ENCODE data around the gene SREBF2.

Gene SREBF2

DNA sequence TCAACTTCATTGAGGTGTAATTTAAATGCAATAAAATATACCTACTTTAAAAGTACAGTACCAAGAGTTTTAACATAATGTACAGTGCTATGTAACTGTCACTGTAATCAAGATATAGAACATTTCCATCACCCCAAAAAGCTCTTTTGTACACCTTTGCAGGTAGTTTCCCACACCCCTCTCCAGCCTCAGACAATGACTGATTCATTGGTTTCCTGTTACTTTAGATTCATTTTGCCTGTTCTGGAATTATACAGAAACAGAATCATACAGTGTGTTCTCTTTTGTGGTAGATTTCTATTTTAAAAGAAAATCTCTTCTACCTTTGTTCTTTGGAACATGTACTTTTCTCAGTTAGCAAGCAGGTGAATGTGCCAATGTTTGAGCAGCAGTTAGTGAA is 43.8 kb downstream of the SREBF2 start:
- no peak for DNase-seq (ENCODE audit: low spot score)

DNA sequence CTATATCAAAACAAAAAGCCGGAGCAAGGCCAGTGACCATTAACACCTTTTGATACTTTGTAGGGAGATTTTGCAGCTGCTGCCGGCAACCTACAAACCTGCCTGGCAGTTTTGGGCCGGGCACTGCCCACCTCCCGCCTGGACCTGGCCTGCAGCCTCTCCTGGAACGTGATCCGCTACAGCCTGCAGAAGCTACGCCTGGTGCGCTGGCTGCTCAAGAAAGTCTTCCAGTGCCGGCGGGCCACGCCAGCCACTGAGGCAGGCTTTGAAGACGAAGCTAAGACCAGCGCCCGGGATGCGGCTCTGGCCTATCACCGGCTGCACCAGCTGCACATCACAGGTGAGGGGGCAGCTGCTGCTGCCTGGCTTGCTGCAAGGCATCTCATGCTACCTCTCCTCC is 47.7 kb downstream of the SREBF2 start:
- no peak for DNase-seq (ENCODE audit: low spot score)

DNA sequence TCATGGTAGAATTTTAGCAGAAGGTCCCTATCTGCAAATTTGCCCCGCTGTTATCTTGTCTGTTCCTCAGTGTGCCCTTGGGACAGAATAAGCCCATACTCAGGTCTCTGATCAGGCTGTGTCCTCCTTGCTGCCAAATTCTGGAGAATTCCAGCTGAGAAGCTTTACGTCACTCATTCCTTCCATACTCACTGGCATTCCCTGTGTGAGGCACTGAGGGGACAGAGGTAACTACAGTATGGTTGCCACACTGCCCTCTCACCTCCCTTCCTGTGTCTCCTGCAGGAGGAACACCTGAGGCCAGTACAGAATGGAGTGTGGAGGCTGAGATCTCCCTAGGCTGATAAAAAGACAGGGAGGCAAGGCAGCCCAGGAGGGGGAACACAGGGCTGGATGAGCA is 50.5 kb downstream of the SREBF2 start:
- DNase-seq (ENCODE audit: low spot score) = no peak

DNA sequence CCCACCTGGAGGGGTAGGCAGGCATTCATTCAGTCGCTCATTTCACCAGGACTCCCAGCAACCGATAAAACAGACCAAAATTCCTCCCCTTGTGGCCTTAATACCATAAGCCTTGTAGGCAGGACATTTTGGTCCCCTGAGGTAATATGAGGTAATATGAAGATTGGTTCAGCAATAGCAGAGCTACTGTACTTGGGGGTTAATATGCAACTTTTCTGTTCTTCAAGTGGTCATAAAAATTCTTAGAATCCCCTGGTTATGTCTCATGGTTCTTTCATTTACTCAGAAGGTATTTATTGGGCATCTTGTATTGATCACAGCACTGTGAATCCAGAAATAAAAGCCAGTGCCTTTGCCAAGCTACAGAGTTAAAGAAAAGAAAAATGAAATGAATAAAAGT is 52.2 kb downstream of the SREBF2 start:
- no peak for DNase-seq (ENCODE audit: low spot score)

DNA sequence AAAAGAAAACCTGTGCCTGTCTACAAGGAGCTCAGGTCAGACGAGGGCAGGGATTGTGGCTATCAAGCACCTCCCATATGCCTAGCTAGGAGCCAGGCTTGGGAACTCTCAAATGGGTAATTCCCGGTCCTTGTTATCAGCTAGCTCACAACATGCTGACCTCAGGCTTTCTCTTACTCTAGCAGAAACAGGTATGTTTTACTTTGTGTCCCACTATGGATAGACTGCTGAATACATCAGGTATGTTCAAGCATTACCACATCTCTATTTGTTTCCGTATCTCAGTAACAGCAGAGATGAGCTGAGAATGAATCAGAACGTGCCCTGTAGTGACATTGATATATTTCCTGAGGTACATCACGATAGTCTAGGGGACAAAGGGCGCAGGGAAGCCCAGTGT is 52.6 kb downstream of the SREBF2 start:
- no peak for DNase-seq (ENCODE audit: low spot score)

DNA sequence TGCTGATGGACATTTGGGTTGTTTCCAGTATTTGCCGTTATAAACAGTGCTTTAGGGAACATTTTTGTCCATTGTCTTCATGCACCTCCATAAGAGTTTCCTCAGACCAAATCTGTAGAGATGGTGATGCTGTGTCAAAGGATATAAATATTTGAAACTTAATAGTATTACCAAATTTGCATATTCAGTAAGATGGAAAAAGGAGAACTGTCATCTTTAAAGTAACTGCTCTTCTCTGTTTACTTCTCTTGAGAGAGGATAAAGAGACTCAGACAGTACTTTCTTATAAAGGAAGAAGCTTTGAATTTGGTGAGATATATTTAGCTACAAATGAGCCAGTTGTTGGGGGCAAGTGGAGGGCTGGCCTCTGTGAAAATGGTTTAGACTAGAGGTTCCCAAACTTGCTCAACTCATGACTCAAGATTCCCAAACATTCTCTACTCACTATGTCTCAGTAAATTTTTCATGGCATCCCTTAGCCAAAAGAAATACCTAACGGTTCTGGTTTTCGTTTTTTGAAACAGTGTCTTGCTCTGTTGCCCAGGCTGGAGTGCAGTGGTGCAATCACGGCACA is 55.8 kb downstream of the SREBF2 start:
- DNase-seq (ENCODE audit: low spot score) = no peak

DNA sequence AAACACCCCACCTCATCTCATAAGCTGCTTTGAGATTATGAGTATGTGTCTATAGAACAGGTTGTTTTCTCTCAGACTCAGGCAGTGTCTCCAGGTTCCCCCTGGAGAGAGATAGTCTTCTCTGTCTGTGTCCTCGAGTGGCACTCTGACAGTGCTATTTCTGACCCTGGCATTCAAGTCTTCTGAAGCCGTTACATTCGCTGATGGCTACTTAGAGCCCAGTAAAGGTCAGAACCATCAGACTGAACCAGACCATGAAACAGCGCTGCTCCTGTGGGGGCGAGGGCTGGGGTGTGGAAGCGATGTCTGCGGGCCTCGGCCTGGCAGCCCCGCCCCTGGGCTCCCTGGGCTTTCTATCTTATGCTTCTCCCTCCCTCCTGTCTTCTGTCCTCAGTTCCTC is 58.5 kb downstream of the SREBF2 start:
- no peak for DNase-seq (ENCODE audit: low spot score)

DNA sequence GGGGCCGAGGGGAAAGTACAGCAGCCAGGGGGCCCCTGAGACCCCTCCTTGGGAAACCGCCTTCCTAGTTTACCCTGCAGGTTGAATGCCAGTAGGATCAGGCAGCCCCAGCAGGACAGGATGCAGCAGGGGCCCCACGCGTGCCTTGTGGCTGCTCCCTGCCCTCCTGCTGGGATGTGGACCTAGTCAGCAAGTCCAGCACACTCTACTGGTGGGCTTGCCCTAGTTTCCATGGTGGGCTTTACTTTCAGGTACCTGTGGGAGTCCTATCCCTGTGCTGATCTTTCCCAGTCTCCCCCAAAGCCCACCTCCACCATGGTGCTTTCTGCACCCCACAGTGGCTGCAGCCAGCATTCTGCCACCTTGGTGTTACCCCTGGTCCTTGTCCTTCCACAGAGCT is 59.8 kb downstream of the SREBF2 start:
- DNase-seq (ENCODE audit: low spot score) = no peak

DNA sequence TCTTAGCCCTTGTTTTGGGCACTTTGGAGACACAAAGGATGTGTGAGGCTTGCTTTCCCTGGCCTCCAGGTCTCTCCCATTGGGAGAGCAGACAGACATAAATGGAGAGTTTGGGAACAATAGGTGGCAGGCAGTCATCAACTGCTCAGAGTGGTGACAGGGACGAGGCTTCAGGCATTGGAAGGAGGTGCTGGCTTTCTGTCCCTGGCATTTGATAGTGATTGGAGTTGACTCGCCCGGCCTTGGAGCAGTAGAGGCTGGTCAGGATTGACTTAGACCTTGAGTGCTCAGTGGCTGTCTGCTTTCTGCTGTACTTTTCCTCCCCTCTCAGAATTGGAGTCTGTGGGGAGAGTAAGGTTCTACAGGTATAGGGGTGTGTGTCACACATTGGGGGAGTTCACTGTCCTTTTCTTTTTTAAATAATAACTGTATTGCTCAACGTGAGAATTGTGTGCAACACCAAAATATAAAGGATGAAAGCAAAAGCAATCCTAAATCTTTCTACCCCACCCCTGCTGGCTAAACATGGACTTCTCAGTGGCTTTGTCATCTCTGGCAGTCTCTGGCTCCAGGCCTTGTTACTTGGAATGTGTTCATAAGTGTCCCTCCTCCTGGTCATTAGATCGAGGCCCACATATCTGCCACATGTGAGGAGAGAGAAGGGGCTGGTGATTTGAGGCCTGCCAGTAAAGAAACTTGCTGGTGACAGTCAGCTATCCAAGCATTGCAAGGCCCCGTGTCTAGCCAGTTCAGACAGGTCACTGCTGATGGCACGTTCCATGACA is 60.9 kb downstream of the SREBF2 start:
- no peak for DNase-seq (ENCODE audit: low spot score)

DNA sequence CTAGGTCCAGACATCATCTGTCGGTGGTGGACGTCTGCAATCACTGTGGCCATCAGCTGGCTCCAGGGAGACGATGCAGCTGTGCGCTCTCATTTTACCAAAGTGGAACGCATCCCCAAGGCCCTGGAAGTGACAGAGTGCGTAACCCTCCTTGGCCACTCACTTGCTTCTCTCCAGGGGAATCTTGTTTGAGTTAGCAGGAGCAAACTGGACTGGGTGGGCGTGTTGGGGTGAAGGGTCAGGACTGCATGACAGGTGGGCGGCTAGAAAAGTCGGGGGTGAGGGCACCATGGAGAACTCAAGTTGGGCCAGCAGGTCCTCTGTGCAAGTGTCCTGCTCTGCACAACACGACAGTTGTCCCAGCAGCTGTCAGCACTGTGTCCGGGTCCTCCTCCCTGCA is 65.7 kb downstream of the SREBF2 start:
- no peak for DNase-seq (ENCODE audit: low spot score)

DNA sequence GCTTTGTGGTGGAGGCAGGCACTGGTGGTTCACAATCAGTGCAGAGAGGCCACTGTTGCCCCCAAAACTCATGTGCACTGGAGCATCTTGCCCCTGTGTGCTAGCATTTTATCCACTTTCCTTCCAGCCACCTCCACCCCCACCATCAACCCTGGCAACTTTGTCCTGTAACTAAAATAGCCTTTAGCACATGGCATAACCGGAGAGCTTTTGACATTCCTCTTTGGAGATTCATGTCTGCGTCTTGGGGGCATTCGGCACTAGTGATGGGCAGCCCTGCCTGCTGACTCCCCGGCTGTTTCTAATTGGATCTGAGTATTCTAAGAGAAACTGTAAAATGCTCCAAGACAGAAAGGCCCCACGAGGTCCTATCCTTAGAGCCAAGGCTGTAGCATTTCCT is 66.2 kb downstream of the SREBF2 start:
- DNase-seq (ENCODE audit: low spot score) = no peak

DNA sequence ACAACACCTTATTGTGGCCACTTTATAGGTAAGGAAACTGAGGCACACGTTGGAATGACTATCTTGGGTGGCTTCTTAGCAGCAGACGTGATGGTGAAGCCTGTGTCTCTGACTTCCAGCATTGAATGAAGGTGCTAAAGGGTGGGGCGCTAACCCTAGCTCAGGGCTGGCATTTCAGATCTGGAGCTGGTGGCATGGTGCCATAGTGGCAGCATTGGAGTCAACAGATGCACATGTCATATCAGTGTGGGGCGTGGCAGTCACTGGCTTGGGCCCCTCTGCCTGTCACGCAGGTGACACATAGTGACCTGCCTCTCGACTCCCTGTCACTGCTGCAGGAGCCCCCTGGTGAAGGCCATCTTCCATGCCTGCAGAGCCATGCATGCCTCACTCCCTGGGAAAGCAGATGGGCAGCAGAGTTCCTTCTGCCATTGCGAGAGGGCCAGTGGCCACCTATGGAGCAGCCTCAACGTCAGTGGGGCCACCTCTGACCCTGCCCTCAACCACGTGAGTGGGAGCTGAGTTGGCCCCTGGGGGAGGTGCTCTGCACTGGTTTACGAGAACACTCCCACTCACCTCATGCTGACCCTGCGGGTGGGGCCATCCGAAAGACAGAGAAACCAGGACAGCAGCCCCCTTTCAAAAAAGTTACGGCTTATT is 67.2 kb downstream of the SREBF2 start:
- no peak for DNase-seq (ENCODE audit: low spot score)

DNA sequence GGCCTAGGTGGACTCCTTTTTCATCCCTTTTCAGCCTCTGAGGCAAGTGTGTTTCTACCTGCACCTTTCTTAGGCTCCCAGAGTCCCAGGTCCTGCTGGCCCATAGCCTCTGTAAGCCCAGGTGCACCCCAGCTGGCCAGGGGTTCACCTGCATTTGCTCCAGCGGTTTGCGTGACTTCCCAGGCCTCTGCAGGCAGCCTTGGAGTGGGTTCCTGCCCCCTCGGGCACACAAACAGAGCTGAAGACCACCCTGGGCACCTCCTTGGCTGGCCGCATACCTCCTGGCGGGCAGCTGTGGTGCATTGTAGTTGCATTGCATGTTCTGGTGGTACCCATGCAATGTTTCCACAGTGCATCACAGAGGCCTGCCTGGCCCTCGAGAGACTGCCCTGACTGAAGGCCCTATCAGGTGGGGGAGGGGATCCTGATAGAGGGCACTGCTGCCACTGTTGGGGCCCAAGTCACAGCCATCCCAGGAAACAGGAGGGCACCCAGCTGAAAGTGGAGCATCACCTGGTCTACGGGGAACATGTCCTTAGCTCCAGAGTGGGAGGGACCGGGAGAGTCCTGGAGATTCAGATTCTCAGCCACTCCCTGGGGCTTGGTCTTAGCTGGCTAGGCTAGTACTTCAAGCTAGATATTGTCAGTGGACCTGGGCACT is 67.9 kb downstream of the SREBF2 start:
- DNase-seq (ENCODE audit: low spot score) = no peak

DNA sequence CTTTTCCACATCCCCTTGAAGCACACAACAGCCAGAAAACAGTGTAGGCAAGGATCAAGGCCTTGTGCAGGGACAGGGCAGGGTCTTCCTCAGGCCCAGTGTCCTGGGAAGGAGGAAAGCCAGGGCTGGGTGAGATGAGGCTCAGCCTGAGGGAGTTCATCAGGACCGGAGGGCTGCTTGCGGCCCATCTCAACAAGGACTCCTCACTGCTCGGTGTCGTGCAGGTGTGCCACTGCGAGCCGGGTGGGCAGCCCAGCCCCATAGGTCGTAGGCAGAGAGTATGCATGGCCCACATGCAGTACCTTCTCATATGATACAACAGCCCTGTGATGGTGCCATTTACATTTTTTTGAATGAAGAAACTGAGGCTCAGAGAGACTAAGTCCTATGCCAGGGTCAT is 69.1 kb downstream of the SREBF2 start:
- no peak for DNase-seq (ENCODE audit: low spot score)

DNA sequence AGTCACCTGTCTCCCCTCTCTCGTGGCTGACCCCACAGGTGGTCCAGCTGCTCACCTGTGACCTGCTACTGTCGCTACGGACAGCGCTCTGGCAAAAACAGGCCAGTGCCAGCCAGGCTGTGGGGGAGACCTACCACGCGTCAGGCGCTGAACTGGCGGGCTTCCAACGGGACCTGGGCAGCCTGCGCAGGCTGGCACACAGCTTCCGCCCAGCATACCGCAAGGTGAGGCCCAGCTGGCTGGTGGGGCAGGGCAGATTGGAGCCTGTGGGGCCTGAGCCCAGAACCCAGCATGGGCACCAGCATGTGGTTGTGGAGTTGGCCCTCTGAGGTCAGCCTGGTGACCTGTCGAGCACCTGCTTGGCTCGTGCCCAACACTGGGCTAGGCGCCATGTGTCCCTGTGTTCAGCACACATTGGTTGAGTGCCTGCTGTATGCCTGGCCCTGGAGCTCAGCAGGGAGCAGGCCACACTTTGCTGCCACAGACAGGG is 70.1 kb downstream of the SREBF2 start:
- no peak for DNase-seq (ENCODE audit: low spot score)

DNA sequence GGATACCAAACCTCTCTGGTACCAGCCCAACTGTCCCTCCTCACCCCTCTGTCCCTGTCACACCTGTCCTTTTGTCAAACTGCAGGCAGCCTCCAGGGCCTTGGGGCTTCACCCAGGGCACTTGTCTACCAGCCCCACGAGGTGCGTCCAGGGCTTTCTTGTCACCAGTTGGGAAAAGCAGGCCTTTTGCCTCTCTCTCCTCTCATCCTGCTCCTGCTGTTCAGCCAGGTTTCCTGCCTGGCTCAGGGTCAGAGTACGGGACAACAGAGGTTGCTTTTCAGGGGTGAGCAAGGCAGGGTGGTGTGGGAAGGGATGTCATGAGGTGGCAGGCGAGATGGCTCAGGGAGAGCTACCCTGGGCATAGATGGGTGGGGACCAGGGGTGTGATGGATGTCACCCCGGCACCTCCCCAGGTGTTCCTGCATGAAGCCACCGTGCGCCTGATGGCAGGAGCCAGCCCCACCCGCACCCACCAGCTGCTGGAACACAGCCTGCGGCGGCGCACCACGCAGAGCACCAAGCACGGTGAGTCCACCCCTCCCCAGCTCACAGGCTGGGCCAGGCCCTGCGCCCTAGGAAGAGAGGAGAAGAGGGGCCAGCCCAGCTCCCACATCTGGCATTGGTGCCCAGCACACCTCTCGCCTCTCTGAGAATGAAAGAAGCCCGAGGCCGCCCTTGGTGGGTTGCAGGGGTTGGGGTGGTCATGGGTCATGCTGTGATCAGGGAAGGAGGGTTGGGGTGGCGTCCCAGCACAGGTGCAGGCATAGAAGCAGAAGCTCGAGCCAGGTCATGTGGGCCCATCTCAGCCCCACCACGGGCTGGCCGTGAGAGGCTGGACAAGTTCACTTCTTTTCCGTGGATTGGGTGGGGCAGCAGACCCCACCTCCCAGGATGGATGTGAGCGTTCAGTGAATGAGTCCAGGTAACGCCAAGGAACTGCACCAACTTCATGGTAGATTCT is 71.8 kb downstream of the SREBF2 start:
- DNase-seq (ENCODE audit: low spot score) = no peak

DNA sequence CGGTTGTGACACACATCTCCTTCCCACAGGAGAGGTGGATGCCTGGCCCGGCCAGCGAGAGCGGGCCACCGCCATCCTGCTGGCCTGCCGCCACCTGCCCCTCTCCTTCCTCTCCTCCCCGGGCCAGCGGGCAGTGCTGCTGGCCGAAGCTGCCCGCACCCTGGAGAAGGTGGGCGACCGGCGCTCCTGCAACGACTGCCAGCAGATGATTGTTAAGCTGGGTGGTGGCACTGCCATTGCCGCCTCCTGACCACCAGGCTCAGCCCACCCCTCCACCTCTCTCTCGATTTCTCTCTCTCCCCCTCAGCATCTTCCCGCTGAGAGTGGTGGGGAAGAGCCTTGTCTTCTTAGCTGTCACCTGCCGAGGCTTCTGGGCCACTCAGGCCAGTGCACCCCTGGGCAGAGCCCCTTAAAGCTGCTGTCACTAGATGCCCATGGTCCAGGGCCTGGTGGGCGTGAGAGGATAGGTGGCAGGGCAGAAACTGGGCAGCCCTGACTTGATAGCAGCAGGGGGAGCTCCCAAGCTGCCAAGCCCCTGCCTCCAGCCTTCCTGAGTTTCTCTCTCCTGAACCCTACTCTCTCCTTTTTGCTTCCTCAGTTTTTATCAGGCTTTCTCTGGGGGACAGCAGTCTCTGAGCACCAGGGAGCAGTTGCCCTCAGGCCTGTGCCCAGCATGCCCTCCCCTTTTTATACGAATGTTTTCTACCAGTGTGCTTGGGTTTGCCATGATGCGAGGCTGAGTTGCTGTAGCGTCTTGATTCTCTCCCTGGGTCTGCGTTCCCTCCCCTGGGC is 72.7 kb downstream of the SREBF2 start:
- no peak for DNase-seq (ENCODE audit: low spot score)

DNA sequence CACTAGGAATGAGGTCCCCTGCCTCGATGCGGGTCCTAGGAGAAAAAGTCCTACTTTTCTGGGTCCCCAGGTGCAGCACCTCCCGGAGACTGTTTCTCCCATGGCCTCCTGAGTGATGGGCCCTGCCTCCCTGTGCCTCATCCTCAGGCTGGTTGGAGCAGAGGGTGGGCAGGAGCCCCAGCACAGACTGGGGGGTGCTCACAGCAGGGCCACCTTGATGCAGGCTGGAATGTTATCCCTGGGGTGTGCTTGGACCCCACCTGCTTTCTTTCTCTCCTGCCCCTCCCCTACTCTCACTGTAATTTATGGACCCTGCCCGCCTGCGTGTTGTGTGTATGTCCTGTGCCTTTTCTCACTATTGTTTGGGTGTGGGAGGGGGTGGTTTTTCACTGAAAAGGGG is 73.9 kb downstream of the SREBF2 start:
- no peak for DNase-seq (ENCODE audit: low spot score)

DNA sequence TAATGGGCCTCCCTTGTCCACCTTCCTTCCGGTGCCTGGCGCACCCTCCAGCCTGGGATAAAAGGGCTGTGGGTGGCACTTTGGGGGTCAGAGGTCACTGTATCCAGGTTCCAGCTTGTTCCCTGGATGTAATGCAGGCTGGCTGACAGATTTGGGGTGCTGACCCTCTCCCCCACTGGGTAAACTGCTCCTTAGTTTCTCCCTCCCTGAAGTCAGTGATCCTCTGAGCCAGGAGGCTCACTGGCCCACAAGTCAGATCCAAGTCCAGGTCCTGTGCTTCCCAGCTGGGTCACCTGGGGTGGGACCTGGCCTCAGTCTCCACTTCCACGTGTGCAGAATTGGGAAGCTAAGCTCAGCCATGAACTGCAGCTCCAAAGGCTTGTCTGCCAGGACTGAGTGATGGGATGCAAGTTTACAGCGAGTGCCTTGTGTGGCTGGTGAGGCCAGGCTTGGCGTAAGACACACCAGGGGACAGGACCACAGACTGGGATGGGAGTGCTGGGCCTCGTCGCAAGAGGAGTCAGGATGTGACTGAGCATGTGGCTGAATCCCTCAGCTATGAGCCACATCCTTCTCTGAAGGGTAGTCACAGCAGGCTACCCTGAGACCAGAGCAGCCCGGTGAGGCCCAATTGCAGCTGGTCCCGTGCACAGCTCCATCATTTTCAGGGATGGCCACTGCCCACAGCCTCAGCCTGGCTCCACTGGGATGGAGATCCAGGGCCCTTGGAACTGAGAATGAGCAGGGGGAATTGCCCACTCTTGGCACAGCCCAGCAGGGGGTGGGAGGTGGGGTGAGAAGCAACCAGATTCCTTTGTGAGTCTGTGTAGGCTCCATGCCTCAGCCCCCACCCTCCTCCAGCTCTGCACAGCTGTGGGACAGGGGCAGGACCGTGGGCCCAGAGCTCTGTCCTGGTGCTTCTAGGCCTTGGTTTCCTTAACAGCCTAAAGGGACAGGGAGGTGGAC is 74.8 kb downstream of the SREBF2 start:
- no peak for DNase-seq (ENCODE audit: low spot score)
